ENCODE results near the gene CCDC142. TPM values are rescaled to one million over a fixed set of nuclear protein-coding genes. Genes with fewer than 3 reads are reported as not detected.
A peak's percentile ranks its signal among the peaks of the same experiment; 100 is the strongest.

CCDC142 gene
- total and polyA plus RNA-seq, 10 of the 15 experiments (the other 5 are each of a cell fraction or from before 2014, with no cell fraction given), result 0.93 to 16.9 (median 9.0) TPM

DNA sequence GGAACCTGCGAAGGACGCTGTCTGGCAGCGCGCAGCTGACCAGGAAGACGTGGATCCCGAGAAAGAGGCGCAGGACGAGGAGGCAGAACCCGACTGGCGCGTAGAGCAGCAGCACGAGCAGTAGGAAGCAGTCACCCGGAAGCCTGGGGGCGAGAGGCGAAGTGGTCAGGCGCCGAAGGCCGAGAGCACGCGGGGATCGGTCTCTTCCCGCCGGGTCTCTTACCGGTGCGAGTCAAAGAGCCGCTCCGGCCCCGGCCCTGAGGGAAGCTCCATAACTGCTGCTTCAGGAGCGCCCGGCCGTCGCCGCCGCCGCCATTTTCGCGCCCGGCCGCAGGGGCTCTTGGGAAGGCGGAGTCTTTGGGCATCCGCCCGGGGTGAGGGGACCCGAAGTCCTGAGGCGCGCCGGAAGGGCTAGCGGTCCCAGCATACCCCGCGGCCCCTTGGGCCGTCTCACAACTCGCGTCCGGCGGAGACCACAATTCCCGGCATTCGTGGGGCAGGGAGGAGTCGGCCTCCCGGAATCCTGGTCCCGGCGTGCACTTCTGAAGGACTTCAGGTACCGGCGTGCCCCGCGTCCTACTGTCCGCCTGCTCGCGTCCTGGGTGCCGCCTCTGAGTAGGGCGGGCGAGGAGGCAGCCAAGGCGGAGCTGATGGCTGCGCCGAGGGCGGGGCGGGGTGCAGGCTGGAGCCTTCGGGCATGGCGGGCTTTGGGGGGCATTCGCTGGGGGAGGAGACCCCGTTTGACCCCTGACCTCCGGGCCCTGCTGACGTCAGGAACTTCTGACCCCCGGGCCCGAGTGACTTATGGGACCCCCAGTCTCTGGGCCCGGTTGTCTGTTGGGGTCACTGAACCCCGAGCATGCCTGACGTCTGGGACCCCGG lies 46.8 kb upstream of the CCDC142 start, which contains the start of the genes AUP1 and HTRA2 (continued):
- peak; percentile 18; the same call in 1 of the 2 replicates for TF ChIP-seq BCL11A (IDR thresholded peaks at IDR 0.05; ENCODE audit: low read depth, low read length)
- TF ChIP-seq CREM (IDR thresholded peaks at IDR 0.05; ENCODE audit: low read depth), result peak; percentile 93; the same call in 1 of the 2 replicates
- no peak for TF ChIP-seq PML (IDR thresholded peaks at IDR 0.05; ENCODE audit: low read length)
- no peak for TF ChIP-seq WRNIP1 (IDR thresholded peaks at IDR 0.05; ENCODE audit: borderline replicate concordance, low read depth, low read length)
- TF ChIP-seq STAT1 (conservative IDR thresholded peaks at IDR 0.05), result no peak
- TF ChIP-seq MTA3 (IDR thresholded peaks at IDR 0.05; ENCODE audit: borderline replicate concordance, low read length), result no peak
- no peak for TF ChIP-seq FOXM1 (IDR thresholded peaks at IDR 0.05; ENCODE audit: low read depth, low read length)
- no peak for TF ChIP-seq BMI1 (IDR thresholded peaks at IDR 0.05; ENCODE audit: borderline replicate concordance)
- TF ChIP-seq KLF5 (IDR thresholded peaks at IDR 0.05; ENCODE audit: partially characterized antibody), result peak; percentile 8
- TF ChIP-seq, protein P1, sequence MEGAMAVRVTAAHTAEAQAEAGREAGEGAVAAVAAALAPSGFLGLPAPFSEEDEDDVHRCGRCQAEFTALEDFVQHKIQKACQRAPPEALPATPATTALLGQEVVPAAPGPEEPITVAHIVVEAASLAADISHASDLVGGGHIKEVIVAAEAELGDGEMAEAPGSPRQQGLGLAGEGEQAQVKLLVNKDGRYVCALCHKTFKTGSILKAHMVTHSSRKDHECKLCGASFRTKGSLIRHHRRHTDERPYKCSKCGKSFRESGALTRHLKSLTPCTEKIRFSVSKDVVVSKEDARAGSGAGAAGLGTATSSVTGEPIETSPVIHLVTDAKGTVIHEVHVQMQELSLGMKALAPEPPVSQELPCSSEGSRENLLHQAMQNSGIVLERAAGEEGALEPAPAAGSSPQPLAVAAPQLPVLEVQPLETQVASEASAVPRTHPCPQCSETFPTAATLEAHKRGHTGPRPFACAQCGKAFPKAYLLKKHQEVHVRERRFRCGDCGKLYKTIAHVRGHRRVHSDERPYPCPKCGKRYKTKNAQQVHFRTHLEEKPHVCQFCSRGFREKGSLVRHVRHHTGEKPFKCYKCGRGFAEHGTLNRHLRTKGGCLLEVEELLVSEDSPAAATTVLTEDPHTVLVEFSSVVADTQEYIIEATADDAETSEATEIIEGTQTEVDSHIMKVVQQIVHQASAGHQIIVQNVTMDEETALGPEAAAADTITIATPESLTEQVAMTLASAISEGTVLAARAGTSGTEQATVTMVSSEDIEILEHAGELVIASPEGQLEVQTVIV (IDR thresholded peaks at IDR 0.05; ENCODE audit: borderline replicate concordance, partially characterized antibody), result peak; percentile 68
- TF ChIP-seq, protein P2, sequence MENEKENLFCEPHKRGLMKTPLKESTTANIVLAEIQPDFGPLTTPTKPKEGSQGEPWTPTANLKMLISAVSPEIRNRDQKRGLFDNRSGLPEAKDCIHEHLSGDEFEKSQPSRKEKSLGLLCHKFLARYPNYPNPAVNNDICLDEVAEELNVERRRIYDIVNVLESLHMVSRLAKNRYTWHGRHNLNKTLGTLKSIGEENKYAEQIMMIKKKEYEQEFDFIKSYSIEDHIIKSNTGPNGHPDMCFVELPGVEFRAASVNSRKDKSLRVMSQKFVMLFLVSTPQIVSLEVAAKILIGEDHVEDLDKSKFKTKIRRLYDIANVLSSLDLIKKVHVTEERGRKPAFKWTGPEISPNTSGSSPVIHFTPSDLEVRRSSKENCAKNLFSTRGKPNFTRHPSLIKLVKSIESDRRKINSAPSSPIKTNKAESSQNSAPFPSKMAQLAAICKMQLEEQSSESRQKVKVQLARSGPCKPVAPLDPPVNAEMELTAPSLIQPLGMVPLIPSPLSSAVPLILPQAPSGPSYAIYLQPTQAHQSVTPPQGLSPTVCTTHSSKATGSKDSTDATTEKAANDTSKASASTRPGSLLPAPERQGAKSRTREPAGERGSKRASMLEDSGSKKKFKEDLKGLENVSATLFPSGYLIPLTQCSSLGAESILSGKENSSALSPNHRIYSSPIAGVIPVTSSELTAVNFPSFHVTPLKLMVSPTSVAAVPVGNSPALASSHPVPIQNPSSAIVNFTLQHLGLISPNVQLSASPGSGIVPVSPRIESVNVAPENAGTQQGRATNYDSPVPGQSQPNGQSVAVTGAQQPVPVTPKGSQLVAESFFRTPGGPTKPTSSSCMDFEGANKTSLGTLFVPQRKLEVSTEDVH (IDR thresholded peaks at IDR 0.05; ENCODE audit: low read depth, partially characterized antibody), result no peak
- TF ChIP-seq RUNX3 (IDR thresholded peaks at IDR 0.05; ENCODE audit: low read length), result no peak
- TF ChIP-seq, protein P3, sequence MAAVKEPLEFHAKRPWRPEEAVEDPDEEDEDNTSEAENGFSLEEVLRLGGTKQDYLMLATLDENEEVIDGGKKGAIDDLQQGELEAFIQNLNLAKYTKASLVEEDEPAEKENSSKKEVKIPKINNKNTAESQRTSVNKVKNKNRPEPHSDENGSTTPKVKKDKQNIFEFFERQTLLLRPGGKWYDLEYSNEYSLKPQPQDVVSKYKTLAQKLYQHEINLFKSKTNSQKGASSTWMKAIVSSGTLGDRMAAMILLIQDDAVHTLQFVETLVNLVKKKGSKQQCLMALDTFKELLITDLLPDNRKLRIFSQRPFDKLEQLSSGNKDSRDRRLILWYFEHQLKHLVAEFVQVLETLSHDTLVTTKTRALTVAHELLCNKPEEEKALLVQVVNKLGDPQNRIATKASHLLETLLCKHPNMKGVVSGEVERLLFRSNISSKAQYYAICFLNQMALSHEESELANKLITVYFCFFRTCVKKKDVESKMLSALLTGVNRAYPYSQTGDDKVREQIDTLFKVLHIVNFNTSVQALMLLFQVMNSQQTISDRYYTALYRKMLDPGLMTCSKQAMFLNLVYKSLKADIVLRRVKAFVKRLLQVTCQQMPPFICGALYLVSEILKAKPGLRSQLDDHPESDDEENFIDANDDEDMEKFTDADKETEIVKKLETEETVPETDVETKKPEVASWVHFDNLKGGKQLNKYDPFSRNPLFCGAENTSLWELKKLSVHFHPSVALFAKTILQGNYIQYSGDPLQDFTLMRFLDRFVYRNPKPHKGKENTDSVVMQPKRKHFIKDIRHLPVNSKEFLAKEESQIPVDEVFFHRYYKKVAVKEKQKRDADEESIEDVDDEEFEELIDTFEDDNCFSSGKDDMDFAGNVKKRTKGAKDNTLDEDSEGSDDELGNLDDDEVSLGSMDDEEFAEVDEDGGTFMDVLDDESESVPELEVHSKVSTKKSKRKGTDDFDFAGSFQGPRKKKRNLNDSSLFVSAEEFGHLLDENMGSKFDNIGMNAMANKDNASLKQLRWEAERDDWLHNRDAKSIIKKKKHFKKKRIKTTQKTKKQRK (IDR thresholded peaks at IDR 0.05; ENCODE audit: low read depth, low read length), result no peak
- TF ChIP-seq POLR2AphosphoS2 (IDR thresholded peaks at IDR 0.05; ENCODE audit: low read depth, low read length), result peak; percentile 76; the same call in 1 of the 2 replicates
- no peak for TF ChIP-seq SIN3A (IDR thresholded peaks at IDR 0.05; ENCODE audit: low read depth, low read length)
- TF ChIP-seq POLR2AphosphoS5 (IDR thresholded peaks at IDR 0.05; ENCODE audit: low read length), result peak; percentile 86
- TF ChIP-seq, protein P4, sequence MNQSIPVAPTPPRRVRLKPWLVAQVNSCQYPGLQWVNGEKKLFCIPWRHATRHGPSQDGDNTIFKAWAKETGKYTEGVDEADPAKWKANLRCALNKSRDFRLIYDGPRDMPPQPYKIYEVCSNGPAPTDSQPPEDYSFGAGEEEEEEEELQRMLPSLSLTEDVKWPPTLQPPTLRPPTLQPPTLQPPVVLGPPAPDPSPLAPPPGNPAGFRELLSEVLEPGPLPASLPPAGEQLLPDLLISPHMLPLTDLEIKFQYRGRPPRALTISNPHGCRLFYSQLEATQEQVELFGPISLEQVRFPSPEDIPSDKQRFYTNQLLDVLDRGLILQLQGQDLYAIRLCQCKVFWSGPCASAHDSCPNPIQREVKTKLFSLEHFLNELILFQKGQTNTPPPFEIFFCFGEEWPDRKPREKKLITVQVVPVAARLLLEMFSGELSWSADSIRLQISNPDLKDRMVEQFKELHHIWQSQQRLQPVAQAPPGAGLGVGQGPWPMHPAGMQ (IDR thresholded peaks at IDR 0.05; ENCODE audit: borderline replicate concordance), result no peak

All from GM12878 (cell line).